Trophoblast cell (in vitro differentiated cells and primary cell): ENCODE measurements around the gene TPM1.

Experiments used
- DNase-seq, 2 donors: peaks; one replicate each; pipeline ENCODE4 v3.0.0-alpha.2; 2016
- H2AFZ ChIP-seq: 2 replicates; pipeline ENCODE4 v1.6.1; 2013; ENCODE audit warnings: low read length, moderate library complexity, mild to moderate bottlenecking; ENCODE audit not compliant: insufficient read depth, poor library complexity
- H2AK5ac ChIP-seq: 2 replicates; pipeline ENCODE4 v1.6.1; 2013; ENCODE audit warnings: mild to moderate bottlenecking, low read length
- H2BK120ac ChIP-seq: 2 replicates; pipeline ENCODE4 v1.6.1; 2013; ENCODE audit warnings: low read length, mild to moderate bottlenecking, moderate library complexity; ENCODE audit not compliant: insufficient read depth, poor library complexity
- H2BK12ac ChIP-seq: 2 replicates; pipeline ENCODE4 v1.6.1; 2013; ENCODE audit warnings: mild to moderate bottlenecking, low read length, moderate library complexity
- H2BK5ac ChIP-seq: 2 replicates; pipeline ENCODE4 v1.6.1; 2013; ENCODE audit warnings: low read length, low read depth, moderate library complexity, mild to moderate bottlenecking; ENCODE audit not compliant: poor library complexity
- H3K14ac ChIP-seq: 2 replicates; pipeline ENCODE4 v1.6.1; 2013; ENCODE audit warnings: mild to moderate bottlenecking, low read length
- H3K18ac ChIP-seq: 2 replicates; pipeline ENCODE4 v1.6.1; 2013; ENCODE audit warnings: mild to moderate bottlenecking, low read length
- H3K23ac ChIP-seq: 2 replicates; pipeline ENCODE4 v1.6.1; 2013; ENCODE audit warnings: low read length
- H3K27ac ChIP-seq: 2 replicates; pipeline ENCODE4 v1.5.1; 2013; ENCODE audit warnings: low read depth, mild to moderate bottlenecking, inconsistent platforms, low read length, moderate library complexity
- H3K27me3 ChIP-seq: 2 replicates; pipeline ENCODE4 v1.6.1; 2013; ENCODE audit warnings: inconsistent platforms, mild to moderate bottlenecking, low read length, moderate library complexity; ENCODE audit not compliant: insufficient read depth
- H3K36me3 ChIP-seq, 2 experiments: 1 replicate in 1 of 2; 2 replicates in 1 of 2; pipeline ENCODE4 v1.6.1; 2013; ENCODE audit warnings: low read length in 2 of 2, mild to moderate bottlenecking in 2 of 2, moderate library complexity in 1 of 2; ENCODE audit not compliant: insufficient read depth in 2 of 2, control insufficient read depth in 1 of 2
- H3K4ac ChIP-seq: 2 replicates; pipeline ENCODE4 v1.6.1; 2013; ENCODE audit warnings: low read depth, mild to moderate bottlenecking, low read length, moderate library complexity
- H3K4me1 ChIP-seq, 2 experiments: 1 replicate in 1 of 2; 2 replicates in 1 of 2; pipeline ENCODE4 v1.6.1; 2013; ENCODE audit warnings: low read length in 2 of 2, mild to moderate bottlenecking in 2 of 2, moderate library complexity in 1 of 2; ENCODE audit not compliant: insufficient read depth in 2 of 2, control insufficient read depth in 1 of 2
- H3K4me2 ChIP-seq: 2 replicates; pipeline ENCODE4 v1.6.1; 2013; ENCODE audit warnings: inconsistent platforms, mild to moderate bottlenecking, low read length, moderate library complexity
- H3K4me3 ChIP-seq: 2 replicates; pipeline ENCODE4 v1.5.1; 2013; ENCODE audit warnings: mild to moderate bottlenecking, low read depth, low read length, inconsistent platforms
- H3K79me1 ChIP-seq: one replicate; pipeline ENCODE4 v1.6.1; 2013; ENCODE audit warnings: low read length
- H3K79me2 ChIP-seq: 2 replicates; pipeline ENCODE4 v1.6.1; 2013; ENCODE audit warnings: low read length, mild to moderate bottlenecking; ENCODE audit not compliant: control insufficient read depth, insufficient read depth, poor library complexity
- H3K9ac ChIP-seq: 2 replicates; pipeline ENCODE4 v1.6.1; 2013; ENCODE audit warnings: mild to moderate bottlenecking, low read length
- H3K9me3 ChIP-seq: 2 replicates; pipeline ENCODE4 v1.6.1; 2013; ENCODE audit warnings: low read depth, mild to moderate bottlenecking, control low read depth, inconsistent platforms, low read length; ENCODE audit not compliant: insufficient read depth
- H4K12ac ChIP-seq: 2 replicates; pipeline ENCODE4 v1.6.1; 2013; ENCODE audit warnings: low read depth, mild to moderate bottlenecking, low read length, moderate library complexity
- H4K8ac ChIP-seq: 2 replicates; pipeline ENCODE4 v1.6.1; 2013; ENCODE audit warnings: low read depth, mild to moderate bottlenecking, low read length, moderate library complexity
- H4K91ac ChIP-seq: one replicate; pipeline ENCODE4 v1.6.1; 2013; ENCODE audit warnings: low read depth, mild to moderate bottlenecking, low read length, moderate library complexity
- WGBS: extraction: QIAGEN DNeasy Blood & Tissue Kit; methylation state at CpG from one replicate; pipeline ENCODE4 v1.1.7; 2013; ENCODE audit warnings: missing lambda C conversion rate; ENCODE audit not compliant: insufficient read length, insufficient coverage; ENCODE audit errors: extremely low coverage; 5-methylcytosine and 5-hydroxymethylcytosine counted together

Gene TPM1

GRCh38 chr15:62994975-62995681 is 47.4 kb upstream of the TPM1 start:
- Histone ChIP-seq H3K9ac (no peak overlapping the region), H4K91ac (peak overlapping the region; percentile 80), H2BK12ac (peak overlapping the region; percentile 95), H2BK5ac (peak overlapping the region; percentile 76), H3K4me2 (no peak overlapping the region), H3K4me1 (peaks cover 17 to 34% of the 10 kb centered on the region in 2 experiments), H4K8ac (peak overlapping the region; percentile 75), H2BK120ac (peak overlapping the region; percentile 57), H4K12ac (no peak overlapping the region), H3K36me3 (no peaks in the 10 kb centered on the region), H2AFZ (no peak overlapping the region), H3K23ac (no peak overlapping the region), H3K4ac (peak overlapping the region; percentile 78), H3K79me2 (peaks cover 15% of the 10 kb centered on the region), H3K4me3 (no peak overlapping the region), H2AK5ac (peak overlapping the region; percentile 86), H3K27me3 (no peaks in the 10 kb centered on the region), H3K27ac (peak overlapping the region; percentile 24), H3K79me1 (peaks cover 50% of the 10 kb centered on the region), H3K9me3 (no peaks in the 10 kb centered on the region), H3K18ac (peak overlapping the region; percentile 78), H3K14ac (peak overlapping the region; percentile 86)
- no CpG with 5 or more reads among the region's 3 CpGs for WGBS
- peak; percentile 90 for DNase-seq

- WGBS = no CpG with 5 or more reads among the region's 3 CpGs
- Histone ChIP-seq H4K12ac (peak overlapping the region; percentile 37), H2AFZ (peak overlapping the region; percentile 18)
Measured at GRCh38 chr15:62997441-62997840, 45.1 kb upstream of the TPM1 start.

GRCh38 chr15:62998262-62998890 is 44.2 kb upstream of the TPM1 start:
- no peaks in the 10 kb centered on the region for H3K9me3 ChIP-seq
- H3K79me2 ChIP-seq = peaks cover 15% of the 10 kb centered on the region
- H3K9ac ChIP-seq = no peak overlapping the region
- H4K91ac ChIP-seq = peak overlapping the region; percentile 98
- H2BK12ac ChIP-seq = peak overlapping the region; percentile 96
- no peak overlapping the region for H3K23ac ChIP-seq
- H3K36me3 ChIP-seq = no peaks in the 10 kb centered on the region
- peaks cover 53% of the 10 kb centered on the region for H3K79me1 ChIP-seq
- peaks cover 17 to 36% of the 10 kb centered on the region in 2 experiments for H3K4me1 ChIP-seq
- H3K27me3 ChIP-seq = no peaks in the 10 kb centered on the region
- H3K18ac ChIP-seq = peak overlapping the region; percentile 82
- peak overlapping the region; percentile 99 for H2BK5ac ChIP-seq
- peak overlapping the region; percentile 91 for H4K8ac ChIP-seq
- H4K12ac ChIP-seq = no peak overlapping the region
- H2BK120ac ChIP-seq = peak overlapping the region; percentile 99
- no peak overlapping the region for H3K4me2 ChIP-seq
- no peak overlapping the region for H3K4me3 ChIP-seq
- H2AK5ac ChIP-seq = peak overlapping the region; percentile 81
- no CpG with 5 or more reads among the region's 6 CpGs for WGBS
- peak overlapping the region; percentile 95 for H3K14ac ChIP-seq
- DNase-seq = peak; percentile 87 to 96
- peak overlapping the region; percentile 72 for H3K4ac ChIP-seq
- peak overlapping the region; percentile 59 for H2AFZ ChIP-seq
- H3K27ac ChIP-seq = peak overlapping the region; percentile 95

More at GRCh38 chr15:62997441-62997840, 45.1 kb upstream of the TPM1 start:
- Histone ChIP-seq H3K4me2 (no peak overlapping the region), H3K4me1 (peaks cover 19 to 39% of the 10 kb centered on the region in 2 experiments), H3K79me2 (peaks cover 15% of the 10 kb centered on the region), H3K9me3 (no peaks in the 10 kb centered on the region), H3K27ac (peak overlapping the region; percentile 95), H3K4me3 (no peak overlapping the region), H2BK12ac (peak overlapping the region; percentile 96), H4K91ac (peak overlapping the region; percentile 97), H2BK120ac (peak overlapping the region; percentile 97), H3K4ac (peak overlapping the region; percentile 13), H3K18ac (peak overlapping the region; percentile 78), H3K23ac (no peak overlapping the region), H3K14ac (peak overlapping the region; percentile 95), H3K9ac (no peak overlapping the region), H3K79me1 (peaks cover 57% of the 10 kb centered on the region), H3K27me3 (no peaks in the 10 kb centered on the region), H2BK5ac (peak overlapping the region; percentile 99), H4K8ac (peak overlapping the region; percentile 72), H2AK5ac (peak overlapping the region; percentile 76), H3K36me3 (no peaks in the 10 kb centered on the region)
- DNase-seq = no peak

- Histone ChIP-seq H3K4ac (peak overlapping the region; percentile 88), H3K79me1 (peaks cover 58% of the 10 kb centered on the region), H3K9me3 (no peaks in the 10 kb centered on the region), H2AK5ac (no peak overlapping the region), H3K27me3 (no peaks in the 10 kb centered on the region), H3K14ac (peak overlapping the region; percentile 94), H2AFZ (no peak overlapping the region), H3K9ac (peak overlapping the region; percentile 18), H4K12ac (no peak overlapping the region), H3K4me1 (peaks cover 25 to 43% of the 10 kb centered on the region in 2 experiments), H2BK12ac (peak overlapping the region; percentile 98), H2BK5ac (peak overlapping the region; percentile 99), H4K91ac (peak overlapping the region; percentile 98), H3K79me2 (peaks cover 15% of the 10 kb centered on the region), H3K36me3 (no peaks in the 10 kb centered on the region), H3K4me3 (no peak overlapping the region), H3K18ac (no peak overlapping the region), H3K4me2 (no peak overlapping the region), H4K8ac (peak overlapping the region; percentile 88), H3K27ac (peak overlapping the region; percentile 93), H3K23ac (no peak overlapping the region), H2BK120ac (peak overlapping the region; percentile 99)
- no CpG with 5 or more reads among the region's 4 CpGs for WGBS
- no peak for DNase-seq
Measured at GRCh38 chr15:62999178-62999577, 43.4 kb upstream of the TPM1 start.
